HG02588 (cell line): ENCODE measurements around the gene RETSAT.

Experiments used
- ATAC-seq: cut with Tn5 transposase; IDR thresholded peaks from one replicate; pipeline ENCODE4 v1.9.1; 2021; ENCODE audit warnings: mild to moderate bottlenecking, moderate library complexity; ENCODE audit not compliant: unreplicated experiment

Gene RETSAT

DNA sequence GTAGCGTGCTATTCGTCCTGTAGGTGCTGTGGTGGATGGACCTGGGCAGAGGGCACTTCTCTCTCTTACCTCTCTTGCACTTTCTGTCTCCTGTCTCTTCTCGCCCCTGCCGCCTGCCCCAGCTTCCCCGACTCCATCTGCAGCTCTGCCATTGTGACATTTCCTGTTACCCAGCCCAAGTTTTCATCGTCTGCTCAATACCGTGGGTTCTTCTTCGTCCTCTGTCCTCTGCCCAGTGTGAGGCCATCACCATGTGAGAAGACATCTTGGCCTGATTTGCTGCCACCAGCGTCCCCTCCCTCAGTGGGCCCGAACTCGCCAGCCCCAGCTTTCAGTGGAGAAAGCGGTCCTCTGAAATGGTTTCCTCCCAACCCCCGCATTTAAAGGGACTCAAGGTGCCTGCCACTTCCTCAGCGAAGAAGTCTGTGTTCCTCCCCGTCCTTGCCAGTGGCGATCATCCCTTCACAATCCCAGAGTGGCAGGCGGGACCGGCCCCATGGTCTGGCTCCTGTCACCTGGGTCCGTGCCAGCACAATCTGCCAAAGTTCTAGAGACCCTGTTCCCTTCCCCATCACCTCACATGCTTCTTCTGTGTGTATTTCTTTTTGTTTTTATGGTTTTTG, 44.5 kb downstream of the RETSAT start:
- peak; percentile 5 for ATAC-seq

DNA sequence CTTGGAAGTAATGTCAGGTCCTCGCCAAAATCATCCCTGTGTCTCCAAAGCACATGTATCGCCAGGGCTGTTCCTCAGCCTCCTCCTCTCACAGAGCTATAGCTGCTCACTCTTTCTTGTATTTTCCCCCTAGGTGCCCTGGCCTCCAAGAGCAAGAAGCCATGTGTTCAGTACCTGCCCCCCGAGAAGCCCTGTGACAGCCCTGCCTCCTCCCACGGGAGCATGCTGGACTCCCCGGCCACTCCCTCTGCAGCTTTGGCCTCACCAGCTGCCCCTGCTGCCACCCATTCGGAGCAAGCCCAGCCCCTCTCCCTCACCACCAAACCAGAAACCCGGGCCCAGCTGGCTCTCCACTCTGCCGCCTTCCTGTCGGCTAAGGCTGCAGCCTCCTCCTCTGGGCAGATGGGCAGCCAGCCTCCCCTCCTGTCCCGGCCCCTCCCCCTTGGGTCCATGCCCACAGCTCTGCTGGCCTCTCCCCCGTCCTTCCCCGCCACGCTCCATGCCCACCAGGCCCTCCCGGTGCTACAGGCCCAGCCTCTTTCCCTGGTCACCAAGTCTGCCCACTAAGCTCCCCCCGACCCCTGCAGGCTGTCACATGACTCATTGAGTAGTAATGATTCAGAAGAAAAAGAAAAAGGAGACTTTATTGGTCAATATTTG, 45.3 kb downstream of the RETSAT start:
- ATAC-seq = no peak

DNA sequence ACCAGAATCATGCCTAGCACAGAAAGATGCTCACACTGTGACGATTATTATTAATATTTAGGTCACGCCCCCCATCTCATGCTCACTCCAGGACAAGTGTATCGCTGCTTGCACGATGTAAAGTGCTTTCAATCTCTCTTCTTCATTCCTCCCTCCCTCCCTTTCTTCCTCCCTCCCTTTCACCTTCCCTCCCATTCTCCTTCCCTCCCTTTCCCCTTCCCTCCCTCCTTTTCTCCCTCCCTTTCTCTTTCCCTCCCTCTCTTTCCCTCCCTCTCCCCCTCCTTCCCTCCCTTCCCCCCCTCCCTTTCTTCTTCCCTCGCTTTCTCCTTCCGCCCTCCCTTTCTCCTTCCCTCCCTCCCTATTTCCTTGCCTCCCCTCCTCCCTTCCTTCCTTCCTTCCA, 46.1 kb downstream of the RETSAT start:
- ATAC-seq = no peak

DNA sequence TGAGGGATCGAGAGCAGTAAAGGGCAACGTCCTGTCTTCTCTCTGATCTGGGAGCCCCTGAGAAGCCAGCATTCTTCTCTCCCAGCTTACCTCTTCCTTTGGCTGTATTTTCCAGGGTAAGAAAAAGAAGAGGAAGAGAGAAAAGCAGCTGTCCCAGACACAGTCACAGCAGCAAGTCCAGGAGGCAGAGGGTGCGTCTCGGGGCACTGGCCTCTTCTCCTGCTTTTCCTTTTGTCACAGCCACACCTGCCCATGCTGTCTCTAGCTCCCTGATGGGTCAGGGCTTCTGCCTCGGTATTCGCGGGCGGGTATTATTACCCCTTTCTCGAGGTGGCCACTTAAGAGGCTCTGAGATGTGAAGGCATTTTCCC, 46.8 kb downstream of the RETSAT start:
- ATAC-seq = no peak

DNA sequence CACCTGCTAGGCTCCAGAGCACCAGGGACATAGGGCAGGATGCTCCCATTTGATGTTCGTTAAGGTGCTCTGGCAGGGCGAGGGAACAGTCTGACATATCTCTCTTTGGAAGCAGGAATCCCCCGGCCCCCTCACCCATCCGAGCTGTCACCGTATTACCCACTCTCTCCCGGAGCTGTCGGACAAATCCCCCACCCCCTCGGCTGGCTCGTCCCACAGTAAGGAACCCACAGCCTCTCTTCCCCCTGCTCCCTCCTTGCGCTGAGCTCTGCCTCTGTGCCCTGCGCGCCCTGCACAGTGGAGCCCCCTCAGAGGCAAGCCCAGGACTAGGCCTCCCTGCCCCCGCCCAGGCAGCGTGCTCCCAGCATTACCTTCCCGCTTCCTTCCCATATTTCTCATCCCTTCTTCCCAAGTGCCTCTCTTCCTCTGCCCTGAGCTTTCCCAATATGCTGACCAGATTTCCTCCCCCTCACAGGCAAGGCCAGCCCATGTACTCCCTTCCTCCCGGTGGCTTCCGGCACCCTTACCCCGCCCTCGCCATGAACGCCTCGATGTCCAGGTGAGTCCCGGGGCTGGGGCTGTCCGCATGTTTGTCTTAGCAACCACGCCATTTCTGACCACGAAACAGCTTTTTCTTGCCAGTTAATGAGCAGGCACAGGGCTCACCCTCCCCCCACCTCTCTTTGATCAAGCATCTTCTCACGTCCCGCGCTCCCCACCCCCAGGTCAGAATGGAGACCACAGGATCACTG, 50.4 kb downstream of the RETSAT start:
- no peak for ATAC-seq

DNA sequence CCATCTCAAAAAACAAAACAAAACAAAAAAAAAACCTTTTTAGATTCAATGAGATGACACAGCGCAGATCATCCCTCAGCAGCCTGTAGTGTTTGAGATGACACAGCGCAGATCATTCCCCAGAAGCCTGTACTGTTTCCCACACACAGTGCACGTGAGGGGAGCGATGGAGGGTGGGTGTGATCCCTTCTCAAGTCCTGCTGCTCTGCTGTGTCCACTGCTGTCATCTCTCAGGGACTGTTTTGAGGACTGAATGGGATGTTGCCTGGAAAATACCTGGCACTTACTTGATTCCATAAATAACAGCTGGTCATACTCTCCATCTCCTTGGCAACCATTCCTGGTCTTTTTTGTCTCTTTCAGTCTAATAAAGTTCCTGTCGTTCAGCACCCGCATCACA, 52.2 kb downstream of the RETSAT start:
- ATAC-seq = no peak
